Right ventricle myocardium inferior (tissue), 1 donor: Measurements from ENCODE around the gene KCNT1. TPM values are rescaled to one million over a fixed set of nuclear protein-coding genes. Genes with fewer than 3 reads are reported as not detected.

Experiments
- ATAC-seq: fragments of 200-7000 bp; cut with Tn5 transposase; one replicate; pipeline ENCODE4 v1.9.1; 2020; ENCODE audit warnings: mild to moderate bottlenecking, moderate library complexity
- DNase-seq: peaks from one replicate; pipeline ENCODE4 v3.0.0; 2021; ENCODE audit errors: missing footprints
- intact Hi-C: fragments of 100-400 bp; cut with DNase I; formaldehyde crosslinking; loops from one replicate; pipeline ENCODE4 v1.11.0; 2022
- total RNA-seq: library from RNA; stranded (reverse); fragmentation: NEBNext Ultra II Directional; extraction: Animal tissue kit (Norgen Biotek cat#: 25700); gene quantifications from one replicate; pipeline ENCODE4 v1.2.1, GENCODE V29; 2021
- donor health status: DM: no; HTN: yes; CAD: no; lungs with severe emphysema.

KCNT1 gene
- total RNA-seq, 1 donor from 2014 or later = 2.6 TPM

DNA sequence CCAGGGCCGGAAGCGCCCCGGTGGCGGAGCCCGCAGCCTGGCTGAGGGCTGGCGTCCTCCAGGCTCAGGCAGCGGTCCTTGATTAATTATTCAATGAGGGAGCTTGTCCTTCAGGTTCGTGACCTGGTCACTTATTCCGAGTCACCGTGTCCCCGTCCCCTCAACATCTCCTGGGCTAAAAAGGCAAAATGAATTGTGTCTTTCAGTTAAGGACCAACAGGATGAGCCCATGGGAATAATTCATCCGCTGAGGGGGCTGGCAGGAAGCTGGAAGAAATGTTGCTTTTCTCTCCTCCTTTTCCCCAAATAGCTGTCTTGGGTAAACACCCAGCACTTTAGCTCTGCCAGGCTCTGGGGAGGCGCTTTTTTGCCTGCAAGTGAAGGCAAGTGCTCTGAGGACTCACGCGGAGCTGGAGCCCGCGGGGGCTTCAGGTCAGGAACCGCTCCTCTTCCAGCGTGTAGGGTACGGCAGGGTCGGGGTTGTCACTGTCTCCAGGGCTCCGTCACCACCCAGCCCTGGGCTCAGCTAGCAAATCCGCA lies 13.1 kb downstream of the KCNT1 start:
- intact Hi-C loops = no loop called here
- ATAC-seq = no peak

GRCh38 chr9:135716045-135716444 lies 14.1 kb downstream of the KCNT1 start:
- intact Hi-C loops = no loop called here
- no peak for ATAC-seq
- no peak for DNase-seq

More for the DNA sequence above, 13.1 kb downstream of the KCNT1 start:
- no peak for DNase-seq

DNA sequence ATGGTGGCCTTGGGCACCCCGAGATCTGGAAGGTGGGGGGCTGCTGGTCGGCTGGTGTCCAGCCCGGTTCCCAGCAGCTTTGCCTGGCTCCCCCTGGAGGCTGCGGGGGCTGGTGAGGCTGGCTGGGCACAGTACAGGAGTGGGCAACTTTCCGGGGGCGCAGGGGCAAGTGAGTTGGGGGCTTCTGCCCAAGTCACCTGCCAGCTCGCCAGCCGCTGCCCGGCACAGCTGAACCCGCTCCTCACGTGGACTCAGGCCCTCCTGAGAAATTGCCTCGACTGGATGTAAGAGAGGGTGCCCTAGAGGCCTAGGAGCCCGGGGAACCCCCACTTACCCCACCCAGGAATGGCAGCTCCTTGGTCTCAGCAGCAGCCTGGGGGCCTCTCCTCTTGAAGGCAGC lies 15.4 kb downstream of the KCNT1 start:
- DNase-seq (no peak), ATAC-seq (no peak)
- intact Hi-C loops = no loop called here

GRCh38 chr9:135718616-135719015 lies 16.6 kb downstream of the KCNT1 start:
- intact Hi-C loops = no loop called here
- ATAC-seq = no peak
- no peak for DNase-seq

GRCh38 chr9:135719472-135719871 lies 17.5 kb downstream of the KCNT1 start:
- no peak for ATAC-seq
- intact Hi-C loops = no loop called here
- DNase-seq = no peak

- DNase-seq = no peak
- intact Hi-C loops = no loop called here
- ATAC-seq = no peak
Observed at GRCh38 chr9:135722365-135722764, 20.4 kb downstream of the KCNT1 start.

GRCh38 chr9:135724186-135724787 lies 22.3 kb downstream of the KCNT1 start:
- no peak for DNase-seq
- intact Hi-C loops = no loop called here
- ATAC-seq = no peak

GRCh38 chr9:135726138-135726853 lies 24.3 kb downstream of the KCNT1 start:
- no peak for ATAC-seq
- intact Hi-C loops = no loop called here
- DNase-seq = no peak

- intact Hi-C loops = no loop called here
- ATAC-seq (no peak), DNase-seq (no peak)
Observed at GRCh38 chr9:135727257-135727875, 25.4 kb downstream of the KCNT1 start.

DNA sequence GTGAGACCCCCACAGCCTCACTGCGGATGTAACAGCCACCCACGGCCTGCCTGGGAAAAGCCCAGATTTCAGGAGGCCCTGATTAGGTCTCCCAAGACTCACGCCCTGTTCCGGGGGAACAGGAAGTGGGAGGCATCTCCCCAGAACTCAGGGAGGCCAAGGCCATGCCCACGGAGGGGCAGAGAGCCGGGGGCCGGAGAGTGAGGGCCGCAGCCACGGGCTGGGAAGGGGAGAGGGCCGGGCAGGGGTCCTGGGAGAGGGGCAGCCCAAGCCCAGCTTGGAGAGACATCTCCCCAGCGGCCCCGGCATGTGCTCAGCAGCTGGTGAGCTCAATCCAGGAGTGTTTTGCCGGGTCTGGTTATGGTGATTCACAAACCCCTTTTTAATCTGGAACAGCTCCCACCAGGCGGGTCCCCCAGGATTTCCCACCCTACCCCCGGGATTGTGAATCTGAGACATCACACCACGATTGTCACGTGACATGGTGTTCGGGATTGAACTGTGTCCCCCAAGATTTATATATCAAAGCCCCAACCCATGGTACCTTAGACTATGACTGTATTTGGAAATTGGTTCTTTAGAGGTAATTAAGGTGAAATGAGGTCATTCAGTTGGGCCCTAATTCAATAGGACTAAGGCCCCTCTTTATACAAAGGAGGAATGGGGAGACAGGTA lies 26.6 kb downstream of the KCNT1 start:
- no peak for DNase-seq
- no peak for ATAC-seq
- intact Hi-C loops = no loop called here

DNA sequence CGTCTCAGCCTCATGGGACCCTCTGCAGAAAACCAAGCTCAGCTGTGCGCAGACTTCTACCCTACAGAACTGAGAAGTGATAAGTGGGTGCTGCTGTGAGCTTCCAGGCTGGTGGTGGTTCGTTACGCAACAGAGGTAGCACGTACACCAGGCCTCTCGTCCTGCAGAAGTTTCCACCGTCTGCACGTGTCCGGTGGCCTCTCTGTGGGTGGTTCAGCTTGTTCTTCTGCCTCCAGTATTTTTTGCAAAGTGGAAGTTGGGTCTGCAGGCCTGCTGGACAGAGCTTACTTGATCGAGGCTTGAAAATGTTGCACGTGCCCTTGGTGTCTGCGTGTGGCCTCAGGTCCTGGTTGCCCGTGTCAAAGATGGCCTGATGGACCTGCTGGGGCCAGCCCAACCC lies 27.5 kb downstream of the KCNT1 start:
- DNase-seq (no peak), ATAC-seq (no peak)
- intact Hi-C loops = no loop called here

DNA sequence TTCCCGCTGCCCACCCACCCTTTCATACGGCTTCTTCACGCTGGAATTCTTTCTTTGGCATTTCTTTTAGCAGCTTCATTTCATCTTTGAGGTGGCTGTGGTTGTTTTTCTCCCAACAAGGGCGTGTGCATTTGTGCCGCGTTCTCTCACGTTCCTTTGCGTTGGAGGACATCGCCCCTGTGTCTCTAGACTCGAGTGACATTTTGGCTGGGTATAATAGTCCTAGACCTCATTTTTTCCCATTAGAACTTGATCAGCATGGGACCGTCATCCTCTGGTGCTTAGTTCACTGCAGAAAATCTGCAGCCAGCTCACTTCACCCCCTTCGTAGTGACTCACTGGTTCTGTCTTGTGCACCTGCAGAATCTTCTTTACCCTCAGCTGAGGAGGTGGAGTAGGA lies 29.5 kb downstream of the KCNT1 start:
- ATAC-seq (no peak), DNase-seq (no peak)
- intact Hi-C loops = no loop called here

DNA sequence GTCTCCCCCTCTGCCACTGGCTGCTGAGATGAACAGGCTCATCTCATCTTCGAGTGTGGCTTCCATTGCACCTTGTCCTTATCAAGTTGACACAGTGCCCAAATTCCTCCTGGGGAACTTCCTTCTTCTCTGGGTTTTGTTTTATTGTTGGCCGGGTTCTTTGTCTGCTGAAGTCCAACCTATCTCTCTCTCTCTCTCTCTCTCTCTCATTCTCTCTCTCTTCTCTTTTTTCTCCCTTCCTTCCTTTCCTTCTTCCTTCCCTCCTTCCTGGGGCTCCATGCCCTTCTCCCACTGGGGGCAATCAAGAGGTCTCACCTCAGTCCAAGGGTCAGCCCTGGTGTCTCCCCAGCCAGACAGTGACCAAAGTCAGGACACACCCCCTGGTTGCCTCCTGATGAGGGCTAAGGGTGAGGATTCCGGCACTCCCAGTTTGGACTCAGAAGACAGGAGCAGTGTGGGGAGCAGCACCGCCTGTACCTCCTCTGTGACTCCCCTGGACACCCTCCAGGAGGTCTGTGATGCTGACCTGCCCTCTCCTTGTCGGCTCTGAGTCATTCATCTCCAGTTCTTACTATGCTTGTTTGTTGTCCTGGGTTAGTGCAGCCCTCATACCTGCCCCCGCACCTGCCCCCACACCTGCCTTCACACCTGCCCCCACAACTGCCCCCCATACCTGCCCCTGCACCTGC lies 30.7 kb downstream of the KCNT1 start:
- DNase-seq (no peak), ATAC-seq (no peak)
- intact Hi-C loops = no loop called here

- ATAC-seq = no peak
- intact Hi-C loops = no loop called here
- no peak for DNase-seq
Observed at GRCh38 chr9:135734616-135735144, 32.7 kb downstream of the KCNT1 start.

DNA sequence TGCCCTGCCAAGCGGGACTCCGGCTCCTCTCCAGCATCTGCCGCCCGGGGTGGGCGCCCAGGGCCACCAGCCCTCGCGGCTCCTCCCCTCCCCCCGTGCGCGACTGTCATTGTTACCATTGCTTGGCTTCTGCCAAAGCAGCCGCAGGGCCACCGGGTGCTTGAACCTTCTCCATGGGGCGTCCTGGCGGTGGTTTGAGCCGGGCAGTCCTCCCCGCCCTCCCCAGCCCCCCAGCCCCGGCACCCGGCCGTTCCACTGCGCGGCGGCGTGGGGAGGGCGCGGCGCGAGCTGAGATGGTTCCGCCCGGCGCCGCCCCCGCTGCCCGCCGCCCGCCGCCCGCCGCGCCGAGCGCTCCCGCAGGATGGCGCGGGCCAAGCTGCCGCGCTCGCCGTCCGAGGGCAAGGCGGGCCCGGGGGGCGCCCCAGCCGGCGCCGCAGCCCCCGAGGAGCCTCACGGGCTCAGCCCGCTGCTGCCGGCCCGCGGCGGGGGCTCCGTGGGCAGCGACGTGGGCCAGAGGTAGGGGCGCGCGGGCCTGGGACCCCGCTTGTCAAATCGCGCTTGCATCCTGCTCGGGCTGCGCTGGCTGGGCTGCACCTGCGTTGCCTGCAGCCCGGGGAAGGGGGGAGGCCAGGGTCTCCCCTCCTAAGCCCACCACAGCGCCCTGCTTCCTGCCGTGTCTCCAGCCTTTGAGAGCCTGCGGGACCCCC lies 34.4 kb downstream of the KCNT1 start:
- ATAC-seq = no peak
- intact Hi-C loops = no loop called here
- DNase-seq = no peak

- ATAC-seq (no peak), DNase-seq (no peak)
- intact Hi-C loops = no loop called here
Observed at GRCh38 chr9:135736979-135737839, 35.2 kb downstream of the KCNT1 start.

DNA sequence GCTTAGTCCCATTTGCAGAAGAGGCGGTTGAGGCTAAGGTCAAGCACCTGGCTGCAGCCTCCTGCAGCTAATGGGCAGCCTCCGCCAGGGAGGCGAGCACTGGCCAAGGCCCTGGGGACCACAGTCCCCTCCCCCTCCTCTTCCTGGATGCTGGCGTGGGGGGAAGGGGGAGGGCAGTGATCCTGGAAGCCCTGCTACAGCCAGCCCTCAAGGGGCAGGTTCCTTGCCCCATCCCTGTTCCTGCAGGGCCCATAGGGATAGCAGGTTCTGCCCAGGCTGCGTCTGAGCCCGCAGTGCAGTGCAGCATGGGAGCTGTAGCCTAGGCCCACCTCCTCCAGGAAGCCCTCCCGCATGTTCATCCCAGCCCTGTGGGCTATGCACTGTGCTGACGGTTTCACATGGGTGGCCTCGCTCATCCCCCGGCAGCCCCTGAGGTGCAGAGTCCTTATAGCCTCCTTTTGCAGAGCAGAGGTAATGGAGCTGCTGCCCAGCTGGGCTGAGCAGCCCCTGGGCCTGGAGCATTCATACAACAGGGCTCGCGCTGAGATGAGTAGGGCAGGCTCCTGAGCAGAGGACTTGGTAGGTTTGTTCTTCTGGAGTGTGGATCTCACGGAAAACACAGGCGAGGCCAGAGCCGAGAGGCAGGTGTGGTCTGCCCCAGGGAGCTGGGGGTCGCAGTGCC lies 36.0 kb downstream of the KCNT1 start:
- intact Hi-C loops = no loop called here
- no peak for ATAC-seq

More for the DNA sequence above, 36.0 kb downstream of the KCNT1 start:
- no peak for DNase-seq
